GM12892 (cell line): ENCODE data around the gene ANK2.

Experiments used
- POLR2A ChIP-seq: IDR thresholded peaks from 2 replicates; pipeline ENCODE4 v1.6.1; 2011; ENCODE audit warnings: low read depth, low read length, control low read depth
- POLR2AphosphoS5 ChIP-seq: IDR thresholded peaks from 2 replicates; pipeline ENCODE4 v1.6.1; 2011; ENCODE audit warnings: low read depth, low read length, control low read depth
- TAF1 ChIP-seq: IDR thresholded peaks from 2 replicates; pipeline ENCODE4 v1.6.1; 2011; ENCODE audit warnings: low read depth, mild to moderate bottlenecking, control low read depth, low read length, borderline replicate concordance

- TF ChIP-seq POLR2A (no peak), POLR2AphosphoS5 (no peak), TAF1 (no peak)
Observed at GRCh38 chr4:113371111-113371510, 321.7 kb downstream of the ANK2 start.
